ENCODE measurements around the gene CEACAM6.
"Not testable (repeated sequence)": the region's sequence is repeated elsewhere in the genome, so short reads cannot be mapped to it uniquely, and the experiment has no call there.

The CEACAM6 gene

DNA sequence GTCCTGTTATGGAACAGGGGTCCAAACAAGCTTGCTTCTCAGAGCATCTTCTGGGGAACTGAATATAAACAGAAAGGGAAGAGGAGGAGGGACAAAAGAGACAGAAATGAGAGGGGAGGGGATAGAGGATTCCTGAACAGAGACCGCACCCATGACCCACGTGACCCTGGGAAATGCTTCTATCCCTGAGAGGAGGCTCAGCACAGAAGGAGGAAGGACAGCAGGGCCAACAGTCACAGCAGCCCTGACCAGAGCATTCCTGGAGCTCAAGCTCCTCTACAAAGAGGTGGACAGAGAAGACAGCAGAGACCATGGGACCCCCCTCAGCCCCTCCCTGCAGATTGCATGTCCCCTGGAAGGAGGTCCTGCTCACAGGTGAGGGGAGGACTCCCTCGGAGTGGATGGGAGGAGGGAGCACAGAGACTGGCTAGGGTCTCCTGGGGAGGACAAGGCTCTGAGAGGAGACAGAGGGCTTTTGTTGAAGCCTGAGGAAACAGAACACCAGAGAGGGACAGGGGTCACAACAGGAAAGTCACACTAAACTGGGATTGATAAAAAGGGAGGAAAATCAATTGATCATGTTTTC, at the start of gene CEACAM6:
Gene CEACAM6, plus strand, starts transcription at position 203 of the 586 bp plus-strand sequence. Its CDS starts 109 bp downstream, at position 312.
- DNase-seq (ENCODE audit: low read depth in 2 of 2) = no peak

DNA sequence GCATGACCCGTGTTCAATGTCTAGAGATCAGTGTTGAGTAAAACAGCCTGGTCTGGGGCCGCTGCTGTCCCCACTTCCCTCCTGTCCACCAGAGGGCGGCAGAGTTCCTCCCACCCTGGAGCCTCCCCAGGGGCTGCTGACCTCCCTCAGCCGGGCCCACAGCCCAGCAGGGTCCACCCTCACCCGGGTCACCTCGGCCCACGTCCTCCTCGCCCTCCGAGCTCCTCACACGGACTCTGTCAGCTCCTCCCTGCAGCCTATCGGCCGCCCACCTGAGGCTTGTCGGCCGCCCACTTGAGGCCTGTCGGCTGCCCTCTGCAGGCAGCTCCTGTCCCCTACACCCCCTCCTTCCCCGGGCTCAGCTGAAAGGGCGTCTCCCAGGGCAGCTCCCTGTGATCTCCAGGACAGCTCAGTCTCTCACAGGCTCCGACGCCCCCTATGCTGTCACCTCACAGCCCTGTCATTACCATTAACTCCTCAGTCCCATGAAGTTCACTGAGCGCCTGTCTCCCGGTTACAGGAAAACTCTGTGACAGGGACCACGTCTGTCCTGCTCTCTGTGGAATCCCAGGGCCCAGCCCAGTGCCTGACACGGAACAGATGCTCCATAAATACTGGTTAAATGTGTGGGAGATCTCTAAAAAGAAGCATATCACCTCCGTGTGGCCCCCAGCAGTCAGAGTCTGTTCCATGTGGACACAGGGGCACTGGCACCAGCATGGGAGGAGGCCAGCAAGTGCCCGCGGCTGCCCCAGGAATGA, 48.4 kb upstream of the CEACAM6 start:
- DNase-seq (ENCODE audit: low read depth in 2 of 2) = peak; percentile 32 to 49

DNA sequence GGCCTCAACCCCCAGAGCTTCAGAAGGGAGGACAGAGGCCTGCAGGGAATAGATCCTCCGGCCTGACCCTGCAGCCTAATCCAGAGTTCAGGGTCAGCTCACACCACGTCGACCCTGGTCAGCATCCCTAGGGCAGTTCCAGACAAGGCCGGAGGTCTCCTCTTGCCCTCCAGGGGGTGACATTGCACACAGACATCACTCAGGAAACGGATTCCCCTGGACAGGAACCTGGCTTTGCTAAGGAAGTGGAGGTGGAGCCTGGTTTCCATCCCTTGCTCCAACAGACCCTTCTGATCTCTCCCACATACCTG, 47.9 kb upstream of the CEACAM6 start:
- no peak for DNase-seq (ENCODE audit: low read depth in 2 of 2)

DNA sequence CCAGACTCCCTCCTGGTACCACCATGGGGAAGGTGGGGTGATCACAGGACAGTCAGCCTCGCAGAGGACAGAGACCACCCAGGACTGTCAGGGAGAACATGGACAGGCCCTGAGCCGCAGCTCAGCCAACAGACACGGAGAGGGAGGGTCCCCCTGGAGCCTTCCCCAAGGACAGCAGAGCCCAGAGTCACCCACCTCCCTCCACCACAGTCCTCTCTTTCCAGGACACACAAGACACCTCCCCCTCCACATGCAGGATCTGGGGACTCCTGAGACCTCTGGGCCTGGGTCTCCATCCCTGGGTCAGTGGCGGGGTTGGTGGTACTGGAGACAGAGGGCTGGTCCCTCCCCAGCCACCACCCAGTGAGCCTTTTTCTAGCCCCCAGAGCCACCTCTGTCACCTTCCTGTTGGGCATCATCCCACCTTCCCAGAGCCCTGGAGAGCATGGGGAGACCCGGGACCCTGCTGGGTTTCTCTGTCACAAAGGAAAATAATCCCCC, 47.4 kb upstream of the CEACAM6 start:
- no peak for DNase-seq (ENCODE audit: low read depth in 2 of 2)

DNA sequence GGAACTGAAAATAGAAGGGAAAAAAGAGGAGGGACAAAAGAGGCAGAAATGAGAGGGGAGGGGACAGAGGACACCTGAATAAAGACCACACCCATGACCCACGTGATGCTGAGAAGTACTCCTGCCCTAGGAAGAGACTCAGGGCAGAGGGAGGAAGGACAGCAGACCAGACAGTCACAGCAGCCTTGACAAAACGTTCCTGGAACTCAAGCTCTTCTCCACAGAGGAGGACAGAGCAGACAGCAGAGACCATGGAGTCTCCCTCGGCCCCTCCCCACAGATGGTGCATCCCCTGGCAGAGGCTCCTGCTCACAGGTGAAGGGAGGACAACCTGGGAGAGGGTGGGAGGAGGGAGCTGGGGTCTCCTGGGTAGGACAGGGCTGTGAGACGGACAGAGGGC, 46.8 kb upstream of the CEACAM6 start, which contains the start of gene CEACAM5:
Gene CEACAM5, plus strand, starts transcription at position 146 of the 400 bp plus-strand sequence. Its CDS starts 106 bp downstream, at position 252.
- no peak for DNase-seq (ENCODE audit: low read depth in 2 of 2)

DNA sequence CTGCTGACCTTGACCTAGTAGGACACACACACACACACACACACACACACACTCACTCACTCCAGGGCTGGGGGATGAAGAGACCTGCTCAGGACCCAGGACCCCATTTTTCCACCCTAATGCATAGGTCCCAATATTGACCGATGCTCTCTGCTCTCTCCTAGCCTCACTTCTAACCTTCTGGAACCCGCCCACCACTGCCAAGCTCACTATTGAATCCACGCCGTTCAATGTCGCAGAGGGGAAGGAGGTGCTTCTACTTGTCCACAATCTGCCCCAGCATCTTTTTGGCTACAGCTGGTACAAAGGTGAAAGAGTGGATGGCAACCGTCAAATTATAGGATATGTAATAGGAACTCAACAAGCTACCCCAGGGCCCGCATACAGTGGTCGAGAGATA, 45.8 kb upstream of the CEACAM6 start:
- DNase-seq (ENCODE audit: low read depth in 2 of 2) = not testable (repeated sequence)

DNA sequence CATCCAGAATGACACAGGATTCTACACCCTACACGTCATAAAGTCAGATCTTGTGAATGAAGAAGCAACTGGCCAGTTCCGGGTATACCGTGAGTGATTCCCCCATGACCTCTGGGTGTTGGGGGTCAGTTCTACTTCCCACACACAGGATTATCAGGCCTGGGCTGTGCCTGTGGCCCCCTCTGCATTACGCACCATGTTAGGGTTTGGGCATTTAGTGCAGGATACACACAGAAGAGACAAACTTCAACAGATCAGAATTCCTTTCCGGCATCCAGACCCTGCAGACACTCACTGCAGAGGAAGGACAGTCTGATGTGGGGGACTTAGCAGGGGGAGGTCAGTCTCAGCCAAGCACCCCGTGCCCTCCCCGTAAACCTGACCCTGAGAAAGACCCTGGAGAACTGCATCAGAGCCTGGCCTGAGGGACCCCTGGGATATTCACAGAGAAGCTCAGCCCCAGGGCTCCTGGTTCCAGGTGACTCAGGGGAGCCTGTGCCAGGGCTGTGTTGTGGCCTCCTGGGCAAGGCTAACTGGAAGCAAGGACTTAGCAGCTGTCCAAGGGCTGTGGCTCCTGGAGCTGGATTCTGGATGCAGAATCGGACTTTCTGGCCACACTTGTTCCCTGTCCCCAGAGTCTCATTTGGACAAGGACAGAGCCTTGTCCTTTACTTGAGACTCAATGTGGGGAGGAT, 45.2 kb upstream of the CEACAM6 start:
- no peak for DNase-seq (ENCODE audit: low read depth in 2 of 2)

DNA sequence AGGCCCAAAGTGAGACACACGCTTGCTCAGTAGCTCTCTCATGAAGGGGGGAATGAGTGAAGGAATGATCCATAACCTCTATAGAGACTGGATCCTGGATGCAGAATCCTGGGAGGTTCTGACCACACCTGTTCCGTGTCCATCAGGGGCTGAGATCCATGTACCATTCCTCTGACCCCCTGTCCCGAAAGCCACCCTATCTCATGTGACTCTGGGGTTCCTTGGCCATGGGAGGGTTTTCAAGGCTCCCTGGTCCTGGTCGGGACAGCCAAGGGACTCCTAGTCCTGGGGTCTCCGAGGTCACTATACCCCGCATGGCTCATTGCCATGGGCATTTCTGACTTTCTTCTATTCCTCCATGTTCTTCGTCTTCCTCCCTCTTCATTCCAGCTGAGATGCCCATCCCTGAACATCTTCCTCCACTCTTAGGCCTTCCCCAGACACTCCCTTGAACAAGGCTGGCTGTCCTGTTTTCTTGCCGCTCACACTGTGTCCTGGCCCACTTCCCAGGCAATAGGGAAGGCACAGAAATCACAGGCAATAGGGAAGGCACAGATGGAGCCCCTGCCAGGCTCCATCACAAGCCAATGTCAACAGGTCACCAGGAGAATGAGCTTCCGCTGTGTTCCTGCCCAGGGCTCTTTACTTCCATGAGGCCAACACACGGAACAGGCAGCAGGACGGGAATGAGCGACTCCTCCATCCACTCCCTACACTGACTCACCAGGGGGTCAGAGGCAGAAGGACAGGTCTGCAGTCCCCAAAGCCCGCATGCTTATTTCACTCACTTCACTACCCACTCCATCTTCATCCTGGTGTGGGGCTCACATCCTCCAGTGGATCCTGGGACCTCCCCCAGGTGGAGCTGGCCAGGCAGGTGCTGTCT, 43.7 kb upstream of the CEACAM6 start:
- DNase-seq (ENCODE audit: low read depth in 2 of 2) = no peak

DNA sequence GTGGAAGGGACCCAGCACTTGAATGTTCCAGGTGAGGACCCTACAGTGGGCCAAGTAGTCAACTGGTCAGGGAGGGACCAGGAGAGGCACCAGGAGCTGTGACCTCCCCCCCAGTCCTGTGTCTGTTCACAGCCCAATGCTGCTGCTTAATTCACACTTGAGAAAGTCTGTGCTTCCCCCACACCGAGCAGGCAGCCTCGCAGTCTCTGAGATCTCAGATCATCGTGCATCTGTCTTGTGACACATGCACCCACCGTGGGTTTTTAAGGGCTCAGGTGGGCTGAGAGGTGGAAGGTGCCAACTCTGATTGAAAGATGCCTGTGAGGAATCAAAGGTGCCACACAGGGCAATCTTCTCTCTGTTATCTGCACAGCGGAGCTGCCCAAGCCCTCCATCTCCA, 40.7 kb upstream of the CEACAM6 start:
- no peak for DNase-seq (ENCODE audit: low read depth in 2 of 2)

DNA sequence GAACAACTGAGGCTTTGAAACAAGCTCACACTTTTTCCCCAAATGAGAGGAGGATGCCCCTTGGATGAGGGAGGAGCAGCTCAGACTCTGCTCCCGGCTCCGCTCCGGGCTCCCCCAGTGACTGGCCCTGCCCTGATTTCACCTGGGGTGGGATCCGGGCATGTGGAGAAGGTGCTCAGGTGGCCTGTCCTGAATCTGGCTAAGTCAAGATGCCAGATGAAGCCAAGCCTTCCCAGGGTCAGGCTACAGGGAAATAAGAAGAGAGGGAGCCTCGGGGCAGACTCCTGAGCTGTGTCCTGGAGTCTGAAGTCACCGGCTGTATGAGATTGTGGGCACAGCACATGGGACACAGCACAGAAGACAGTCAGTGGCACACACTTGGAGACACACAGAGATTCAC, 36.6 kb upstream of the CEACAM6 start:
- no peak for DNase-seq (ENCODE audit: low read depth in 2 of 2)

DNA sequence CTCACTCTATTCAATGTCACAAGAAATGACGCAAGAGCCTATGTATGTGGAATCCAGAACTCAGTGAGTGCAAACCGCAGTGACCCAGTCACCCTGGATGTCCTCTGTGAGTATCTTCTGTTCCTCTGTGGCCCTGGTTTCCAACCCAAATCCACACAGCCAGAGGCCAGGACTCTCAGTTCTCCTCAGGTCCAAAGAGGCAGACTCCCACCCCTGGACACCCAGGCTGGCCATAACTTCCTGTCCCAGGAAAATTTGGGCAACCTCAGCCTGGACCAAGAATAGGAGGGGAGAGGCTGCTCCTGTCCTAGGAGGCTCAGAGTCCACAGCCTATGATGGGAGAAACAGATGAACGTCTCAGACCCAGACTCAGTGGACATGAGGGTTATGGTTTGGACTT, 35.2 kb upstream of the CEACAM6 start:
- DNase-seq (ENCODE audit: low read depth in 2 of 2) = no peak

DNA sequence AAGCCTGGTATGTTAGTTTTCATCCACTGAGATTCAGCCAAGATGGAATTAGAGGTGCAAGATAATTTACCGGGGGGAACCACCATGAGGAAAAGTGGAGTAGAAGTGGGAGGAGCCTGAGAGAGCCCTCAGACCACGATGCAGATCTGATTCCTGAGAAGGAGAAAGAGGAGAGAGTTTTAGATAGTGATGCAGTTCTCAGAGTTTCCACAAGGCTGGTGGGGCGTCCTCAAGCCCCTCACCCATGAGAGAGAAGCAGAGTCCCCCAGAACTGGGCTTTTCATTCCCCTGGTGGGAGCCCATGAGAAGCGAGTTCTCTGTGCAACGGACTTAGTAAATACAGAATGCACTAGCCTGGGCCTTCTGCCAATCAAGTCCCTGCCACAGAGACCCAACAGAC, 28.8 kb upstream of the CEACAM6 start:
- DNase-seq (ENCODE audit: low read depth in 2 of 2) = no peak

DNA sequence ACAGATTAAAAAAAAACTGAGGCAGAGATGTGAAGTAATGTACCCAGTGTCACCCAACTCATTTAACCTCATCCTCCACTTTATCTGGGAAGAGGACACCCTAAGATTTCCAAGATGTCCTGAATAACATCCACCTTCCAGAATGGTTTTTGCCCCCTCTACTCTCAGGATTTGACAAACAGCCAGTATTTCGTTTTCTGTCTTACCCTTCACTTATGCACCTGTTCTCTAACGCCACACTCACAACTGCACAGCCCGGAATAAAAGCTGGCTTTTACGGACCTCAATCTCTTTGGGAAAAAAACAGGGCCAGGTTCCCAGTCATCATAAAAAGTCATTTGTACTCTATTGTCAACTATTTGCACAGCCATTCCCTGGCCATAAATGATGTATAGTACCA, 21.2 kb upstream of the CEACAM6 start:
- DNase-seq (ENCODE audit: low read depth in 2 of 2) = no peak

DNA sequence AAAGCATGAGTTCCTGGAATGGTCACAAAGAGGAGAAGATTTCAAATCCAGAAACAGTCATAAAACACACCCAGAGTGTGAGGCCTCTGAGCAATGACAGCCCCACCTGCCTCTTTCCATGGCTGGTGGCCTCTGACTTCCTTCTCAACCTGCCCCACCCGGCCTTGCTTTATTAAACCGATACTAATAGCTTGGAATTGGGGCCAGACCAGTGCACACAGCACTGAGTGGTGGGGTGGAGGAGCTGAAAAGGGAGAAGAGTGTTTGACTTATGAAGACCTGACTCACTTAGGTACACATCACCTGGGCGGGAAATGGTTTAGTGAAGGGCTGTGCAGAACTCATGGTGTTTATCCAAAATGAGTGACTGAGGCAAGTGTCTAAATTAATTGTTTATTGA, 20.7 kb upstream of the CEACAM6 start:
- no peak for DNase-seq (ENCODE audit: low read depth in 2 of 2)

DNA sequence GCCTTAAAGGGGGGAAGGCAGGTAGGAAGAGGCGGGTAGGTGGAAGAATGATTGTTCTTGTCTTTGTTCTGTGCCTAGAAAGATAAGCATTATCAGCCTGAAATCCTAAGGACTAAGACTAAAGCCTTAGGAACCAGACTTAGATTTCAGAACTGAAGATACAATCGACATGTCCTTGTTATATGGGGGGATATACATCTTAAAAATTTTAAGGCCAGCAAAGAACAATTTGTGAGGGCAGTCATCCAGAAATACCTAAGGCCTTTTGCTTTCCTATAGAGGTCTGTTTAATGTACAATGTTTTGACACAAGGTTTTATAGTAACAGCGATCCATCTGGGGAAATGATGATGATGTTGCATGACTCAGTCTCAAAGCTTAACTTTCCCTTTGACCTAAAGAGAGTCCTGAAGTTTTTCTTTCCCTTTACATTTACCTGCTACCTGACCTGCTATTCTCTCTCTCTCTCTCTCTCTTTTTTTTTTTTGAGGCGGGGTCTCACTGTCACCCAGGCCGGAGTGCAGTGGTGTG, 20.2 kb upstream of the CEACAM6 start:
- no peak for DNase-seq (ENCODE audit: low read depth in 2 of 2)

DNA sequence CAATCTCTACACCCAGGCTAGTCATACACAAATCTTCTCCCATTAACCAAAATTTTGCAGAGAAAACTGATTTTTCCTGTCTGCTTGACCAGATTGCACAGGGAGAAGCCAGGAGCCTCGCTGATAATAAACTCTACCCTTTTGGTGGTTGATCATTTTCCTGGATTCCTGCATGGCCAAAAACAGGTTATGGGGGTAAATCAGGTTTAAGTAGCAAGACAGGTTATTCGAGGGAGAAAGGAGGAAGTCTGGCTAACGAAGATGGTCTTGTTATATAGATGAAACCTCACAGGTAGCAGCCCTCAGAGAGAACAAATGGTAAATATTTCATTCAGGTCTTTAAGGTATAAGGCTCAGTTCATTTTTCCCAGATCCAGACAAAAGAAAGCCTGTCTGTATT, 16.0 kb upstream of the CEACAM6 start:
- no peak for DNase-seq (ENCODE audit: low read depth in 2 of 2)

DNA sequence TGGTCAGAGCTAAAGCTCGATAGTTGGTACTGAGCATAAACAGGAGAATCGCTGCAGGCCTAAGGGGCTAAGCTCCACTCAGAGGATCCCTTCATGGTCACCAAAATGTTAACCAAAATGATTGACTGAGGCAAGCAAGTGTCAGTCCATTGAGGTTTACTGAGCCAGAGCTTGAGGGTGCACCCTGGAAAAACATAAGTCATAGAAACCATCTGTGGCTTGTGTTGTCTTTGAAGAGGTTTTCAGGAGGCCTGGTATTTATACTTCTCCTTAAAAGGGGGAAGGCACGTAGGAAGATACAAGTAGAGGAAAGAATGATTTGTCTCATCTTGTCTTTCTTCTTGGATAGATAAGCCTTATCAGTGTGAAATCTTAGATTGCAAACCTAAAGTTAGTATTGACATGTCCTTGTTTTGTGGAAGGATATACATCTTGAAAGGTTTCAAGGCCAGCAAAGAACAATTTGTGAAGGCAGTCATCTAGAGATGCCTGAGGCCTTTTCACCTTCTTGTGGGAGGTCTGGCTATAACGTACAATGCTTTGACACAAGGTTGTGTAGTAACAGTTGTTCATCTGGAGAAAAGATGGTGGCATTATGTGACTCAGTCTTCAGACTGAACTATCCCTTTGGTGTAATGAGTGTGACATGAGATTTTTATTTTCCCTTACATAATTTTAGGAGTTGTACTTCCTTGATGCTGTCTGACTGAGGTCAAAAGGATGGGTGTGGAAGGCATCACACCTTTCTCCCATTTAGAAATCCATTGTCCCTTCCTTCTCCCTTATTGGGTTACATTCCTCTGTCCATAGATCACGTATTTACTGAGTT, 14.7 kb upstream of the CEACAM6 start:
- DNase-seq (ENCODE audit: low read depth in 2 of 2) = no peak

DNA sequence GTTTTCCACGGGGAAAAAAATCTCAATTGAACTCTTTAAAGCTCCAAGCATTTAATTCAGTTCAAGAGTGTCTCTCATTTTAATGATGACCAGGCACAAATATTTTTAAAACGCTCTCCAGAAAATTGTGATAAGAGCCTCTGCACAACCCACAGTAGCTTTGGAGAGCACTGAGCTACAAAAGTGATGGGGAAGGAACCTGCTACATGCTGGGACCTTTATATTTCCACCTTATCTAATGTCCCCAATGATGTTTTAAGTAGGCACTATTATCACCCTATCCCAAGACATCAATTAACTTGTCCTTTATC, 14.1 kb upstream of the CEACAM6 start:
- DNase-seq (ENCODE audit: low read depth in 2 of 2) = no peak

DNA sequence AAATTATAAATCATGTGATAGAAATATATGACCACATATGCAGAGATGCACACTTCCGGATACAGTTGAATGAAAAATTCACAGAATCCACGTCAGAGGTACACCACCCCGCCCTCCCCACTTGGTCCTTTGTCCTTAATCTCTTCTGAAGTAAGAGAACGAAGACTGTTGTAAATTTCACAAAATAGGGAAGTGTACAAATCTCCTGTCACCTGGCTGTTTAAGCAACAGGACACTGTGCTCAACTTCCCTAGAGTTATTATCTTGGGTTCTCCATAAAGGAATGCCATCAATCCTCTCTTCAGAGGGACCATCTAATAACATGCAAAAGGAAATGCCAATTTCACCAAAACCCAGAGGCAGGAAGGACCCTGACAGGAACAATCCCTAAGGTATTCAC, 10.5 kb upstream of the CEACAM6 start:
- DNase-seq (ENCODE audit: low read depth in 2 of 2) = no peak

DNA sequence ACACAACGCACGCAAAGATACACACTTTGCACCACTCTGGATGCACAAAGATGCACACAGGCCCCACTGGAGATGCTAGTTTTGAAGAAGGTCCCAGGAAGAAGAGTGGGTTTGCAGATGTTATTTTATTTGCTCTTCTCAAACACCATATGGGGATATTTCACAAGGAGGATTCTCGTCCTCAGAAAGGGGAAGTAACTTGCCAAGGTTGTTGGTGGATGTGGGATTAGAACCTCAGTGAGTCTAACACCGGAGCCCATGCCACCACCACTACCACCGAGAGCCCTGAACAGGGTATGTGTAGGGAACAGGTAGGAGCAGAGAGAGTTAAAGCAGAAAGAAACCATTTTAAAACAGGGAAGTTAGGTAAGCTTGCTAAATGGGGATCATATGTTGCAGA, 9.6 kb upstream of the CEACAM6 start:
- DNase-seq (ENCODE audit: low read depth in 2 of 2) = no peak

Measured in stimulated activated CD8-positive, alpha-beta memory T cell treated with anti-CD3 and anti-CD28 coated beads, Interleukin-7, amount 100 ng/mL, for 1 hour (primary cell).